ENCODE data around the gene ZDHHC1. TPM values are rescaled to one million over a fixed set of nuclear protein-coding genes. Genes with fewer than 3 reads are reported as not detected.

ZDHHC1 gene
- total RNA-seq, 1 donor = 7.6 TPM

DNA sequence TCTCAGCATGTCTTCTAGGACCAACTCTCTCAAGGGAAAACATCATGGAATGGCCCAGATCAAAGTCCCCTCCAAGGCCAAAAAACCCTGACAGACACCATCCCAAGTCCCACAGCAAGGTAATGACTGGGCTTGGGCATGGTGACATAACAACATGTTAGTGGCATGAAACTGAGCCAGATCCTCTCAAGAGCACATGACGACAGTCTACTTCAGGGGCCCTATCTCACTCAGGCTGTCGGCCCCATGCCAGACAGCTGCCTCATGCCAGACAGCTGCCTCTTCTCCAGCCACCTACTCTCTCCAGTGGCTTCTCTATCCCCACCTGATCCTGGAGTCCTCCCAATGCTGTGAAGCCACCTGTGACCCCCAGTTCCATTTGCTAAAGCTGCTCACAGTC, 33.1 kb upstream of the ZDHHC1 start:
- TF ChIP-seq, protein P1, sequence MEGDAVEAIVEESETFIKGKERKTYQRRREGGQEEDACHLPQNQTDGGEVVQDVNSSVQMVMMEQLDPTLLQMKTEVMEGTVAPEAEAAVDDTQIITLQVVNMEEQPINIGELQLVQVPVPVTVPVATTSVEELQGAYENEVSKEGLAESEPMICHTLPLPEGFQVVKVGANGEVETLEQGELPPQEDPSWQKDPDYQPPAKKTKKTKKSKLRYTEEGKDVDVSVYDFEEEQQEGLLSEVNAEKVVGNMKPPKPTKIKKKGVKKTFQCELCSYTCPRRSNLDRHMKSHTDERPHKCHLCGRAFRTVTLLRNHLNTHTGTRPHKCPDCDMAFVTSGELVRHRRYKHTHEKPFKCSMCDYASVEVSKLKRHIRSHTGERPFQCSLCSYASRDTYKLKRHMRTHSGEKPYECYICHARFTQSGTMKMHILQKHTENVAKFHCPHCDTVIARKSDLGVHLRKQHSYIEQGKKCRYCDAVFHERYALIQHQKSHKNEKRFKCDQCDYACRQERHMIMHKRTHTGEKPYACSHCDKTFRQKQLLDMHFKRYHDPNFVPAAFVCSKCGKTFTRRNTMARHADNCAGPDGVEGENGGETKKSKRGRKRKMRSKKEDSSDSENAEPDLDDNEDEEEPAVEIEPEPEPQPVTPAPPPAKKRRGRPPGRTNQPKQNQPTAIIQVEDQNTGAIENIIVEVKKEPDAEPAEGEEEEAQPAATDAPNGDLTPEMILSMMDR (IDR thresholded peaks at IDR 0.05; ENCODE audit: insufficient read depth, low read length) = no peak
- no peak for DNase-seq (ENCODE audit: low read depth)
- H3K4me3 ChIP-seq (ENCODE audit: low read depth, low read length) = no peak overlapping the region

DNA sequence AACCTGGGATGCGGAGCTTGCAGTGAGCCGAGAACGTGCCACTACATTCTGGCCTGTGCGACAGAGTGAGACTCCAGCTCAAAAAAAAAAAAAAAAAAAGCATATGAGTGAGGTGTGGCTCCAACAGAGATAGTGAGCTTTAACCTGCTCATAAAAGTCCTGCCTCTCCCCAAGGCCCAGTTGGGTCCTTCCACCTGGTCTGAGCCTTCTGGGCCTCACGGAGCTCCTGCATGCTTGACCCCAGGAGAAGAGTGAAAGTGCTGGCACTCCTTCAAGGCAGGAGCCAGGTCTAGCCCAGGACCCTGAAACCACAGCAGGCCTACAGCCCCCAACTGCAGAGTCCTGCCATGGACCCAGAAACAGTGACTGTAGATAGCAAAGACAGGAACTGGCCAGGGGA, 32.3 kb upstream of the ZDHHC1 start:
- TF ChIP-seq, protein P1 (IDR thresholded peaks at IDR 0.05; ENCODE audit: insufficient read depth, low read length) = no peak
- H3K4me3 ChIP-seq (ENCODE audit: low read depth, low read length) = no peak overlapping the region
- no peak for DNase-seq (ENCODE audit: low read depth)

DNA sequence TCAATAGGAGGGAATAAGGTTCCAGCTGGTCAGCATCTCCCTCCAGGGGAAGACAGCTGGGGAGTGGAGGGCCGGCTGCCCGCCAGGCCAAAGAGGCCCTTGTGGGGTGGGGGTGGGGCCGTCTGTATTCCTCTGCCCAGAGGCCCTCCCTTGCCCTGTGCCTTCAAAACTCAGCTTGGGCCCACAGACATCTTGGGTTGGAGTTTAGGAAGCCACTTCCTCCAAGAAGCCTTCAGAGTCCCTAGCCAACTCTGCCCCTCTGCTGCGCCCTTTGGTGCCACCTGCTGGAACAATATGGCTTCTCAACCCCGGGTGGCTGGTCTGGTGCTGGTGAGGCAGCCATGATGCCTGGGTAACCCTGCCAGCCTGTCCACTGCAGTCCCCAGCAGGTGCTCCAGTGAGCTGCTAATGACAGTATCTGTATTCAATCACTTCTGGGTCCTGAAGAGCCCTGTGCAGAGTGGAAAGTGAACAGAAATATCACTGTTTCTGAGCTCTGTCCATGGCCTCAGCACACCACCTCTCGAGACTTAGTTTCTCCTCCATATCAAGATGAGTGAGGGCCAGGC, 31.3 kb upstream of the ZDHHC1 start:
- TF ChIP-seq, protein P1 (IDR thresholded peaks at IDR 0.05; ENCODE audit: insufficient read depth, low read length) = peak; percentile 66
- H3K4me3 ChIP-seq (ENCODE audit: low read depth, low read length) = no peak overlapping the region
- peak; percentile 67 for DNase-seq (ENCODE audit: low read depth)

DNA sequence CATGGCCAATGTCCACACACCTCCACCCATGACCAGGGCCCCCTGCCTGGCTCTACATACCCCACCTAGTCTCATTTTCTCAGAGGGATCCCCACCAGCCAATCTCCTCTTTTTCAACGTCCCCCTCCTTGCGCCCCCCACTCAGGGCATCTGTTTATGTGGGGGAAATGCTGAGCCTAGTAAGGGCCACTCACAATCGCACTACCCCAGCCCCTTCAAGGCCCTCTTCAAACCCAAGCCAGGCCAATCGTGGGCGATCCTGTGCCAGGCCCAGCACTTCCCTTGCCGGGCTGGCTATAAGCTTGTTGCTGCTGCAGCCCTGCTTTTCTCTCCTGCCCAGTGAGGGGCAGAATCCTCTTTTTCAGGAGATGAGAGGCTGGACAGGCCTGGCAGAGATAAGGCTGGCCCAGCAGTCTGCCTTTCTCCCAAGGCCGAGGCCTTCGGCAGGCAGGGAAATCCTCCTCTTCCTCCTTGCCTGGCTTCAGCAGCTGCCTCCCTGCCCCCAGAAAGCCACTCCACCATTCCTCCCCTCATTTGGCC, 30.8 kb upstream of the ZDHHC1 start:
- DNase-seq (ENCODE audit: low read depth) = no peak
- TF ChIP-seq, protein P1 (IDR thresholded peaks at IDR 0.05; ENCODE audit: insufficient read depth, low read length) = no peak
- H3K4me3 ChIP-seq (ENCODE audit: low read depth, low read length) = no peak overlapping the region

DNA sequence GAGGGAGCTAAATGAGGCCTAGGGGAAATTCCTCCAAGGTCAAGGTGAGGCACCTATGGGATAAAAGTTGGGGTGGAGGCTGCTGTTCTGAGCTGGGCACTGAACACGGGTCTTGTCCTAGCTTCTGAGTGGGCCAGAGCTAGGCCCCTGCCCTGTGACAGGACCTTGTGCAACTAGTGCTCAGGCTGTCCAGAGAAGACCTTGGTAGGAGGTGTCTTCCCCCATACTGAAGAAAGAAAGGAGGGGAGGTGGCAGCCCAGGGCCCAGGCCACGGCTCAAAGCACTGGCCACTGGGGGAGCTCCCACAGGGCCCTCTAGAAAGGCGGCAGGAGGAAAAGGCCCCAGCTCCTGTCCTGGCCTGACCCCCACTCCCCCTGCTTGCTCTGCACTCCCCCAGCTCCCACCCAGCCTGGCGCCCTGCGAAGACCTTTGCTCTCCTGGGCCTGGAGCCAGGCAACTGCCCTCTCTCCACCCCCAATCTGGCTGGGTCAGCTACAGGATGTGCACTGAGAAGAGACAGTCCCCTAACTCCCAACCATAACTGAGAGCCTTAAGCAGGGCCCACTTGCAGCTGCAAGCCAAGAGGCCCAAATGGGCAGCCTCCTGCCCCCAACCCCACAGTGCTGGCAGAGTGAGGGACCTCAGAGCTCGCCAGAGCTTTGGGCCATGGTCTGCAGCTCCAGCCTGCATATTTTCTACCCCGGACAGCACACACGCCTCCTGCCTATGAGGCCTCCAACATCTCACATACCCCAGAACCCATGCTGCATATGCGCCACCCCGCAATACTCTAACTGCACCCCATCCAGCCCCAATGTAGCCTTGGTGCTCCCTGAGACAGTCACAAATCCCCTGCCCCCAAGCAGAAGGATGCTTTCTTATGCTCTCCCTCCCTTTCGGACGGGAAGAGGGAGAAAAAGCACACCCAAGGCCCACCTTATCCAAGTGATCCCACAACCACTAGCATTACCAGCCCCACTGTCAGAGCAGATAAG, 29.9 kb upstream of the ZDHHC1 start:
- no peak for DNase-seq (ENCODE audit: low read depth)
- TF ChIP-seq, protein P1 (IDR thresholded peaks at IDR 0.05; ENCODE audit: insufficient read depth, low read length) = no peak
- H3K4me3 ChIP-seq (ENCODE audit: low read depth, low read length) = no peak overlapping the region

DNA sequence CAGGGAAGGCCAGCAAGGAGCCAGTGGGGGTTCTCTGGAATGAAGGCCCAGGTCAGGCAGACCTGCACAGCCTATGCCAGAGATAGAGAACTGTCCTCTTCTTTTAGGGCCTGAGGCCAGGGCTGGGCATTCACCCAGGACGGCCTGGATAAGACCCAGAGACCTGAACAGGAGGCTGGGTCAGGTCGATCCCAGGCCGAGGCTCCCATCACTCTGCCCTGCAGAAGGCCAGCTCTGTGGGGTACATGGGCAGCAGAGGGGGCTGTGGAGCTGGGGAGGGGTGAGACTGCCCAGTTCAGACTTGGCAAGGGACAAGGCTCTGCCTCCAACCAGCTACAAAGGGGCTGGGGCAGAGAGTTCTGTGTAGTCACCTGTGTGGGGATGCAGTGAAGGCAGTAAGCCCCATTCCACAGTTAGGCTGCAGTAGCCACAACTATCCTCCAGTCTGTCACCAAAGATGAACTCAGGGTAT, 29.2 kb upstream of the ZDHHC1 start:
- H3K4me3 ChIP-seq (ENCODE audit: low read depth, low read length) = no peak overlapping the region
- TF ChIP-seq, protein P1 (IDR thresholded peaks at IDR 0.05; ENCODE audit: insufficient read depth, low read length) = peak; percentile 8
- DNase-seq (ENCODE audit: low read depth) = no peak

All from fibroblast of the aortic adventitia (primary cell).